ENCODE data around the gene MPP4. TPM values are rescaled to one million over a fixed set of nuclear protein-coding genes. Genes with fewer than 3 reads are reported as not detected.
A peak's percentile ranks its signal among the peaks of the same experiment; 100 is the strongest.

MPP4 gene, protein sequence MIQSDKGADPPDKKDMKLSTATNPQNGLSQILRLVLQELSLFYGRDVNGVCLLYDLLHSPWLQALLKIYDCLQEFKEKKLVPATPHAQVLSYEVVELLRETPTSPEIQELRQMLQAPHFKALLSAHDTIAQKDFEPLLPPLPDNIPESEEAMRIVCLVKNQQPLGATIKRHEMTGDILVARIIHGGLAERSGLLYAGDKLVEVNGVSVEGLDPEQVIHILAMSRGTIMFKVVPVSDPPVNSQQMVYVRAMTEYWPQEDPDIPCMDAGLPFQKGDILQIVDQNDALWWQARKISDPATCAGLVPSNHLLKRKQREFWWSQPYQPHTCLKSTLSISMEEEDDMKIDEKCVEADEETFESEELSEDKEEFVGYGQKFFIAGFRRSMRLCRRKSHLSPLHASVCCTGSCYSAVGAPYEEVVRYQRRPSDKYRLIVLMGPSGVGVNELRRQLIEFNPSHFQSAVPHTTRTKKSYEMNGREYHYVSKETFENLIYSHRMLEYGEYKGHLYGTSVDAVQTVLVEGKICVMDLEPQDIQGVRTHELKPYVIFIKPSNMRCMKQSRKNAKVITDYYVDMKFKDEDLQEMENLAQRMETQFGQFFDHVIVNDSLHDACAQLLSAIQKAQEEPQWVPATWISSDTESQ
- total RNA-seq, result 1.1 and 2.1 TPM in 2 replicates

DNA sequence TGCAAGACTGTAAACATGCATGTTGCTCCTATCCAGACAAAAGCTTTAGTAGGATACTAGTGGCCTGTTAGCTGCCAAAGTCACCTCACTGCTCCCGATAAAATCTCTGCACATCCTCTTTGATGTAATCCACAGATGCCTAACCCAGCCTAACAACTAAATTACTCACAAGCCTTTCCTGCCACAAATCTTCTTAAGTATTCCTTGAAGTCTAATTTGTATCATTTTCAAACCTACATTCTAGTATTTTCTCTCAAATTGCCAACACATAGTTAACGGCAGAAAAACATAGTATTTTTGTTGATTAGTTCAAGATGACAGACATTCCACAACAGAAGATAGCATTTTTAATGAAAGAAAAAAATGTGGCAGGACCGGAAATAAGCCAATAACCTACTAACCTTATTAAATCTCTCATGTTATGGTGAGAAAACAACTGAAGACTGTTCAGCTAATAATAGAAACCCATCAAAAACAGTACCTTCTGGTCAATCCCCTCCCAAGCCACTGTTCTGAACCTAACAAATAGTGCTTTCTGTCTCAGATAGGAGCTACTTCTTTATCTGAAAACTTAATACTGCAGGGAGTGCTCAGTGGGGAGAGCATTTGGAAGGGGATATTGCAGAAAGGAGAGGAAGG is at the start of gene MPP4:
MPP4 (minus strand) TSS at position 57 of the 639 bp plus-strand sequence. CDS start 4,690 bp downstream, outside the sequence.
- H3K4me3 ChIP-seq (ENCODE audit: insufficient read depth, low read length), result peak within 1 kb of the TSS; percentile 21
- no peaks in the 10 kb centered on the region for H3K79me2 ChIP-seq (ENCODE audit: insufficient read depth, low read length)
- no peaks in the 10 kb centered on the region for H3K27me3 ChIP-seq (ENCODE audit: insufficient read depth, low read length)
- peaks cover 46% of the 10 kb centered on the region for H3K4me1 ChIP-seq (ENCODE audit: insufficient read depth, low read length)
- no peak within 1 kb of the TSS for H2AFZ ChIP-seq (ENCODE audit: low read length)
- peak within 1 kb of the TSS; percentile 69 for H3K4me2 ChIP-seq (ENCODE audit: insufficient read depth, low read length)
- TF ChIP-seq, protein P1, sequence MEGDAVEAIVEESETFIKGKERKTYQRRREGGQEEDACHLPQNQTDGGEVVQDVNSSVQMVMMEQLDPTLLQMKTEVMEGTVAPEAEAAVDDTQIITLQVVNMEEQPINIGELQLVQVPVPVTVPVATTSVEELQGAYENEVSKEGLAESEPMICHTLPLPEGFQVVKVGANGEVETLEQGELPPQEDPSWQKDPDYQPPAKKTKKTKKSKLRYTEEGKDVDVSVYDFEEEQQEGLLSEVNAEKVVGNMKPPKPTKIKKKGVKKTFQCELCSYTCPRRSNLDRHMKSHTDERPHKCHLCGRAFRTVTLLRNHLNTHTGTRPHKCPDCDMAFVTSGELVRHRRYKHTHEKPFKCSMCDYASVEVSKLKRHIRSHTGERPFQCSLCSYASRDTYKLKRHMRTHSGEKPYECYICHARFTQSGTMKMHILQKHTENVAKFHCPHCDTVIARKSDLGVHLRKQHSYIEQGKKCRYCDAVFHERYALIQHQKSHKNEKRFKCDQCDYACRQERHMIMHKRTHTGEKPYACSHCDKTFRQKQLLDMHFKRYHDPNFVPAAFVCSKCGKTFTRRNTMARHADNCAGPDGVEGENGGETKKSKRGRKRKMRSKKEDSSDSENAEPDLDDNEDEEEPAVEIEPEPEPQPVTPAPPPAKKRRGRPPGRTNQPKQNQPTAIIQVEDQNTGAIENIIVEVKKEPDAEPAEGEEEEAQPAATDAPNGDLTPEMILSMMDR (IDR thresholded peaks at IDR 0.05; ENCODE audit: extremely low read depth, low read depth, low read length), result no peak
- no peaks in the 10 kb centered on the region for H4K20me1 ChIP-seq (ENCODE audit: insufficient read depth, low read length)
- no peaks in the 10 kb centered on the region for H3K9me3 ChIP-seq (ENCODE audit: low read depth, low read length)
- H3K36me3 ChIP-seq (ENCODE audit: insufficient read depth, low read length), result peaks cover 23% of the 10 kb centered on the region
- no peak for DNase-seq (ENCODE audit: insufficient read length, low spot score, missing footprints)
- peak within 1 kb of the TSS; percentile 93 for H3K27ac ChIP-seq (ENCODE audit: low read depth, low read length)

DNA sequence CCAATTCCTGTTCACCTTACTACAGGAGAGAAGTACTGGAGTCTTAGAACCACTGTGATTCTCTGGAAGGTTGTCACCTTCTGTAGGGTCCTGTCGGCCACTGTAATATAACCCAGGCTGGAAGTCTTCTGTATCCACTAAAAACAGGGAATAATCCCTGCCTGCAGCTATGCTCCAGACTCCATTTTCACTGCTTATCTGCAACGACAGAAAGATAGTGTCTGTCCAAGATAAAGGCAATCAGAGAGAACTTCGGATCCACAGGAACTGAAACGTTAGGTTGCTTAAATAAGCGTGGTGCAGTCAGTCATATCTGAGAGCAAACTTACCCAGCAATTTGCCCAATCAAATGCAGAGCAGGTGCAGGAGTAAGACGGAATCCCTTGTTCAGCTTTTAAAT is 48.1 kb upstream of the MPP4 start:
- Histone ChIP-seq H3K36me3 (ENCODE audit: insufficient read depth, low read length) (peaks cover 55% of the 10 kb centered on the region), H4K20me1 (ENCODE audit: insufficient read depth, low read length) (no peaks in the 10 kb centered on the region), H3K4me2 (ENCODE audit: insufficient read depth, low read length) (no peak overlapping the region), H3K9me3 (ENCODE audit: low read depth, low read length) (no peaks in the 10 kb centered on the region), H3K4me3 (ENCODE audit: insufficient read depth, low read length) (no peak overlapping the region), H3K79me2 (ENCODE audit: insufficient read depth, low read length) (no peaks in the 10 kb centered on the region), H3K4me1 (ENCODE audit: insufficient read depth, low read length) (no peaks in the 10 kb centered on the region), H2AFZ (ENCODE audit: low read length) (no peak overlapping the region), H3K27me3 (ENCODE audit: insufficient read depth, low read length) (no peaks in the 10 kb centered on the region), H3K27ac (ENCODE audit: low read depth, low read length) (no peak overlapping the region)
- DNase-seq (ENCODE audit: insufficient read length, low spot score, missing footprints), result no peak
- TF ChIP-seq, protein P1 (IDR thresholded peaks at IDR 0.05; ENCODE audit: extremely low read depth, low read depth, low read length), result no peak

DNA sequence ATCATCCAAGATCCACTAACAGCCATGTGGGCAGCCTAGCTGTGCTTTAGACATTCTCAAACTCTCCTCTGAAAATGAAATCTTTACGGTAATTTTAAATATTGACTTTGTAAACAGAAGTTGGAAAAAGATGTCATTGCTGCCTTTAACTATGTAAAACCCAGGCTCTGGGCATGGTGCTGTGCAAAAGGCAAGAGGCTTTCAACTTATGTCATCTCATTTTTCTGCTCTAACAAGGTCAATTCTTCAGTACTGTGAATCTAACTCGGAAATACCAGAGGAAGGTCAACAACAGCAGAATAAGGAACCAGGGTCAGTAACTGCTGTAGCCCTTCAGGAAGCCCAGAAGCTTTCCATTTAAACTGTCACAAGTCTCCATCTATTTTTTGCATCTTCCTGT is 37.0 kb upstream of the MPP4 start:
- Histone ChIP-seq H3K4me2 (ENCODE audit: insufficient read depth, low read length) (no peak overlapping the region), H3K27me3 (ENCODE audit: insufficient read depth, low read length) (no peaks in the 10 kb centered on the region), H3K36me3 (ENCODE audit: insufficient read depth, low read length) (peaks cover 60% of the 10 kb centered on the region), H3K4me3 (ENCODE audit: insufficient read depth, low read length) (no peak overlapping the region), H2AFZ (ENCODE audit: low read length) (no peak overlapping the region), H4K20me1 (ENCODE audit: insufficient read depth, low read length) (no peaks in the 10 kb centered on the region), H3K9me3 (ENCODE audit: low read depth, low read length) (no peaks in the 10 kb centered on the region), H3K4me1 (ENCODE audit: insufficient read depth, low read length) (no peaks in the 10 kb centered on the region), H3K79me2 (ENCODE audit: insufficient read depth, low read length) (no peaks in the 10 kb centered on the region), H3K27ac (ENCODE audit: low read depth, low read length) (no peak overlapping the region)
- DNase-seq (ENCODE audit: insufficient read length, low spot score, missing footprints), result no peak
- TF ChIP-seq, protein P1 (IDR thresholded peaks at IDR 0.05; ENCODE audit: extremely low read depth, low read depth, low read length), result no peak

DNA sequence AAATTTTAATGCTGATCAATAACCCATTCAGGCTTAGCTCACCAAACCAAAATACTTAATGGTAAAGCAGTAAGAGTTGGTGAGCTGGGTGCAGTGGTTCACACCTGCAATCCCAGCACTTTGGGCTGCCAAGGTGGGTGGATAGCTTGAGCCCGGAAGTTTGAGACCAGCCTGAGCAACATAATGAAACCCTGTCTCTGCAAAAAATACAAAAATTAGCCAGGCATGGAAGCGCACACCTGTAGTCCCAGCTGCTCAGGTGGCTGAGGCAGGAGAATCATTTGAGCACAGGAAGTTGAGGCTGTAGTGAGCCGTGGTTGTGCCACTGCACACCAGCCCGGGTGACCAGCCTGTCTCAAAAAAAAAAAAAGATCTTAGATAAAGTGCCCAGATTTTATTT is 35.7 kb upstream of the MPP4 start:
- H3K79me2 ChIP-seq (ENCODE audit: insufficient read depth, low read length), result no peaks in the 10 kb centered on the region
- no peak overlapping the region for H3K4me2 ChIP-seq (ENCODE audit: insufficient read depth, low read length)
- H4K20me1 ChIP-seq (ENCODE audit: insufficient read depth, low read length), result no peaks in the 10 kb centered on the region
- H2AFZ ChIP-seq (ENCODE audit: low read length), result no peak overlapping the region
- H3K36me3 ChIP-seq (ENCODE audit: insufficient read depth, low read length), result peaks cover 68% of the 10 kb centered on the region
- no peak for DNase-seq (ENCODE audit: insufficient read length, low spot score, missing footprints)
- H3K27ac ChIP-seq (ENCODE audit: low read depth, low read length), result no peak overlapping the region
- no peaks in the 10 kb centered on the region for H3K27me3 ChIP-seq (ENCODE audit: insufficient read depth, low read length)
- TF ChIP-seq, protein P1 (IDR thresholded peaks at IDR 0.05; ENCODE audit: extremely low read depth, low read depth, low read length), result no peak
- no peaks in the 10 kb centered on the region for H3K4me1 ChIP-seq (ENCODE audit: insufficient read depth, low read length)
- H3K4me3 ChIP-seq (ENCODE audit: insufficient read depth, low read length), result no peak overlapping the region
- no peaks in the 10 kb centered on the region for H3K9me3 ChIP-seq (ENCODE audit: low read depth, low read length)

Data from osteoblast (primary cell).